ENCODE results near the gene CEP95. TPM values are rescaled to one million over a fixed set of nuclear protein-coding genes. Genes with fewer than 3 reads are reported as not detected.

The CEP95 gene
- total RNA-seq, 1 experiment from 2014 or later = 63.8 TPM

- Mint-ChIP-seq H3K27me3 (ENCODE audit: low read depth) (no peaks in the 10 kb centered on the region), H3K9me3 (no peaks in the 10 kb centered on the region), H3K27ac (no peak overlapping the region), H3K4me3 (no peak overlapping the region), H3K4me1 (no peaks in the 10 kb centered on the region), H3K36me3 (peaks cover 12% of the 10 kb centered on the region; the same call in 1 of the 2 replicates)
- ATAC-seq (no peak), DNase-seq (ENCODE audit: low spot score) (no peak)
- no peak for TF ChIP-seq NR1H2 (CRISPR knock-in tag; IDR thresholded peaks at IDR 0.05)
- TF ChIP-seq STAT6 (CRISPR knock-in tag; conservative IDR thresholded peaks at IDR 0.05; ENCODE audit: low read depth) = no peak
- TF ChIP-seq, protein P1, sequence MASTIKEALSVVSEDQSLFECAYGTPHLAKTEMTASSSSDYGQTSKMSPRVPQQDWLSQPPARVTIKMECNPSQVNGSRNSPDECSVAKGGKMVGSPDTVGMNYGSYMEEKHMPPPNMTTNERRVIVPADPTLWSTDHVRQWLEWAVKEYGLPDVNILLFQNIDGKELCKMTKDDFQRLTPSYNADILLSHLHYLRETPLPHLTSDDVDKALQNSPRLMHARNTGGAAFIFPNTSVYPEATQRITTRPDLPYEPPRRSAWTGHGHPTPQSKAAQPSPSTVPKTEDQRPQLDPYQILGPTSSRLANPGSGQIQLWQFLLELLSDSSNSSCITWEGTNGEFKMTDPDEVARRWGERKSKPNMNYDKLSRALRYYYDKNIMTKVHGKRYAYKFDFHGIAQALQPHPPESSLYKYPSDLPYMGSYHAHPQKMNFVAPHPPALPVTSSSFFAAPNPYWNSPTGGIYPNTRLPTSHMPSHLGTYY (CRISPR knock-in tag; IDR thresholded peaks at IDR 0.05) = no peak
- TF ChIP-seq, protein P2, sequence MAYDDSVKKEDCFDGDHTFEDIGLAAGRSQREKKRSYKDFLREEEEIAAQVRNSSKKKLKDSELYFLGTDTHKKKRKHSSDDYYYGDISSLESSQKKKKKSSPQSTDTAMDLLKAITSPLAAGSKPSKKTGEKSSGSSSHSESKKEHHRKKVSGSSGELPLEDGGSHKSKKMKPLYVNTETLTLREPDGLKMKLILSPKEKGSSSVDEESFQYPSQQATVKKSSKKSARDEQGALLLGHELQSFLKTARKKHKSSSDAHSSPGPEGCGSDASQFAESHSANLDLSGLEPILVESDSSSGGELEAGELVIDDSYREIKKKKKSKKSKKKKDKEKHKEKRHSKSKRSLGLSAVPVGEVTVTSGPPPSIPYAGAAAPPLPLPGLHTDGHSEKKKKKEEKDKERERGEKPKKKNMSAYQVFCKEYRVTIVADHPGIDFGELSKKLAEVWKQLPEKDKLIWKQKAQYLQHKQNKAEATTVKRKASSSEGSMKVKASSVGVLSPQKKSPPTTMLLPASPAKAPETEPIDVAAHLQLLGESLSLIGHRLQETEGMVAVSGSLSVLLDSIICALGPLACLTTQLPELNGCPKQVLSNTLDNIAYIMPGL (CRISPR knock-in tag; IDR thresholded peaks at IDR 0.05) = no peak
- no peak for TF ChIP-seq ATF1 (CRISPR knock-in tag; IDR thresholded peaks at IDR 0.05)
- no peak for TF ChIP-seq ZNF121 (CRISPR knock-in tag; IDR thresholded peaks at IDR 0.05)
- TF ChIP-seq JUN (CRISPR knock-in tag; IDR thresholded peaks at IDR 0.05) = no peak
- no peak for TF ChIP-seq ZNF281 (CRISPR knock-in tag; IDR thresholded peaks at IDR 0.05)
- no peak for TF ChIP-seq TCF7 (CRISPR knock-in tag; IDR thresholded peaks at IDR 0.05; ENCODE audit: low read depth)
- no peak for TF ChIP-seq USF1 (CRISPR knock-in tag; IDR thresholded peaks at IDR 0.05)
- TF ChIP-seq, protein P3, sequence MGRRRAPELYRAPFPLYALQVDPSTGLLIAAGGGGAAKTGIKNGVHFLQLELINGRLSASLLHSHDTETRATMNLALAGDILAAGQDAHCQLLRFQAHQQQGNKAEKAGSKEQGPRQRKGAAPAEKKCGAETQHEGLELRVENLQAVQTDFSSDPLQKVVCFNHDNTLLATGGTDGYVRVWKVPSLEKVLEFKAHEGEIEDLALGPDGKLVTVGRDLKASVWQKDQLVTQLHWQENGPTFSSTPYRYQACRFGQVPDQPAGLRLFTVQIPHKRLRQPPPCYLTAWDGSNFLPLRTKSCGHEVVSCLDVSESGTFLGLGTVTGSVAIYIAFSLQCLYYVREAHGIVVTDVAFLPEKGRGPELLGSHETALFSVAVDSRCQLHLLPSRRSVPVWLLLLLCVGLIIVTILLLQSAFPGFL (CRISPR knock-in tag; IDR thresholded peaks at IDR 0.05; ENCODE audit: borderline replicate concordance) = no peak
- no peak for TF ChIP-seq SMAD4 (CRISPR knock-in tag; IDR thresholded peaks at IDR 0.05)
- no peak for TF ChIP-seq ZNF425 (CRISPR knock-in tag; conservative IDR thresholded peaks at IDR 0.05)
- ChIA-PET POLR2A (no interaction called here), CTCF (no interaction called here)
These were observed 65.0 kb downstream of the CEP95 start for GRCh38 chr17:64571746-64572145.

Measured in WTC11 (cell line).